NCI-H146 treated with DMSO at 0.1 percent for 48 hours (cell line): Measurements from ENCODE around the gene SLC5A8.

Source experiments
- DNase-seq: peaks from one replicate; lab custom pipeline; 2025; ENCODE audit not compliant: unreplicated experiment; lab: John Stamatoyannopoulos, UW

The SLC5A8 gene, protein sequence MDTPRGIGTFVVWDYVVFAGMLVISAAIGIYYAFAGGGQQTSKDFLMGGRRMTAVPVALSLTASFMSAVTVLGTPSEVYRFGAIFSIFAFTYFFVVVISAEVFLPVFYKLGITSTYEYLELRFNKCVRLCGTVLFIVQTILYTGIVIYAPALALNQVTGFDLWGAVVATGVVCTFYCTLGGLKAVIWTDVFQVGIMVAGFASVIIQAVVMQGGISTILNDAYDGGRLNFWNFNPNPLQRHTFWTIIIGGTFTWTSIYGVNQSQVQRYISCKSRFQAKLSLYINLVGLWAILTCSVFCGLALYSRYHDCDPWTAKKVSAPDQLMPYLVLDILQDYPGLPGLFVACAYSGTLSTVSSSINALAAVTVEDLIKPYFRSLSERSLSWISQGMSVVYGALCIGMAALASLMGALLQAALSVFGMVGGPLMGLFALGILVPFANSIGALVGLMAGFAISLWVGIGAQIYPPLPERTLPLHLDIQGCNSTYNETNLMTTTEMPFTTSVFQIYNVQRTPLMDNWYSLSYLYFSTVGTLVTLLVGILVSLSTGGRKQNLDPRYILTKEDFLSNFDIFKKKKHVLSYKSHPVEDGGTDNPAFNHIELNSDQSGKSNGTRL

DNA sequence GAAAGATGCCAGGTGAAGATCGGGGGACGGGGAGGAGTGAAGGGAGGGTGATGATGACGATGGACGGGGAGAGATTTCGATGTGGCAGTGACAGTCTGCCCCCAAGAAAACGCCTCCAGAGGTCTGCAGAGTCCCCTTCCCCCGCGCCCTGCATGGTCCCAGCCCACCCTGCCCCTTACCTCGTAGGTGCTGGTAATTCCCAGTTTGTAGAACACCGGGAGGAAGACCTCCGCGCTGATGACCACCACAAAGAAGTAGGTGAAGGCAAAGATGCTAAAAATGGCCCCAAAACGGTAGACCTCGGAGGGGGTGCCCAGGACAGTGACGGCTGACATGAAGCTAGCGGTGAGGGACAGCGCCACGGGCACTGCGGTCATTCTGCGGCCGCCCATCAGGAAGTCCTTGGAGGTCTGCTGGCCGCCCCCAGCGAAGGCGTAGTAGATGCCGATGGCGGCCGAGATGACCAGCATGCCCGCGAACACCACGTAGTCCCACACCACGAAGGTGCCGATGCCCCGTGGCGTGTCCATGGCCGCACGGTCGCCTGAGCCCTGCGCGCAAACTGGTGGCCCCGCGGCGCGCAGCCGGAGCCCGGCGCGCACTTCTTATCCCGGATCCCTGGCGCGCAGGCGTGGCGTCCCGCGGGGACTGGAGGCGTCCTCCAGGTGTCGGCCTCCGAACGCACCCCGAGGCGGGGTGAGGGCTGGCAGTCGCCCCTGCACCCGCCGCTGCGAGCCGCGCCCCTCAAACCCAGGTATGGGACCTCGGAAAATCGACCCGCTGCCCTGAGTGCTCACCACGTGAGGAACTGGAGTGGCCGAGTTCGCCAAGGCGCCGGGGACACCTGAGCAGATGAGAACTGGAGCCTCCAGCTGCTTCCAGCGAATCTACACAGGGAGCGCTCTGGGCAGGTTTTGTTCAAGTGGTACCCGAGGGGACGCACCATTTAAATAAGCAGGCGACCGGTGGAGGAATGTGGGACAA, at the start of gene SLC5A8:
TSS of gene SLC5A8 (minus strand) at position 920 of the 984 bp plus-strand sequence. CDS start at position 530, 390 bp downstream.
- DNase-seq, result peak; percentile 16

DNA sequence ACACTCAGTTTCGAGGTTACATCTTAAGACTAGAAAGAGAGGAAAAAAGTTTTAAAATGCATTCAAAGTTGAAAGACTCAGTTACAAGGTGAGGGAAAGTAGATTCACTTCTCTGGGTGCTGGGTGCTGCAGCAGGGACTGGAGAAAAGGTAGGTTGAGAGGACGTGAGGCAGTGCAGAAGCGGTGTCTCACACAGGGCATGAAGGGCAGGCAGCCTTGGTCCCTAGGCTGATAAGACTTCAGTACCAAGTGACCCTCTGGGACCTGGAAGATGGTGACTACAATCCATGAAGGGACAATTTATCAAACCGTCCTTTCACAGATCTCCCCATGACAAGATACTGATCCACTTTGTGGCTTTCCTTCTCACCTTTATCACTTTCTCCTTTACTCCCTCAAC, 47.3 kb upstream of the SLC5A8 start:
- DNase-seq, result no peak

DNA sequence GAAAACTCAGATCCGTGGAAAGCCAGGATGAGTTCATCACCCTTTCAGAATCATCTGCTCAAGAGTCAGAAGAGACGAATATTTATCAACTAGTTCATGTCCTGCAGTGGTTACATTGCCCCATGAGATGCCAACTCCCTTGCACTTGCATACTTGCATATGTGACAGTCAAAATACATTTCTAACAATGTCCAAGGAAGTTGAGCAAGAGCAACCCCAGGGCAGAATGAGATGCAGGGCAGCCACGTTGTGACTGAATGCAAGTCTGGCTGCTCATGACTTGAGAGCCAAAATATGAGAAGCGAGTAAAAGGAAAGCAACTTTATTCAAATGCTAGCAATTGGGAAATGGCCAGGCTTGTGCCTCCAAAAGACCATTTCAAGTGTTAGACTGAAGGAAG, 46.2 kb upstream of the SLC5A8 start:
- DNase-seq, result no peak

DNA sequence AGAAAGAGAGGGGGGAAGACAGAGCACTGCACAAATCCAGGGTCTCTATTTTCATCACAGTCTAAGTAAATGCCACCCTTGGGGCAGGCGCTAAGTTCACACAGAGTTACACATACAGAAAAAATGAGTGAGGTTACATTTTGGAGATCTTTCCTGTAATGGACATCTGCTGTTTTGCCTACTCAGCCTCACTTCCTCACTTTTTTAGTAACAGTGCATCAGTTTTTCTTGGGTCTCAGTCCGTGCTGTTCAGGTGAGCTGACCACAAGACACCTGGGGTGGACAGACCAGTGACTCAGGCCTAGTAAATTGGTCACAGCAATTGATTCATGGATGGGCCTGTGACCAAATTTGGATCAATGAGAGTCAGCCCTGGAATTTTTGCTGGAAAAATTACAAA, 33.6 kb upstream of the SLC5A8 start:
- no peak for DNase-seq

DNA sequence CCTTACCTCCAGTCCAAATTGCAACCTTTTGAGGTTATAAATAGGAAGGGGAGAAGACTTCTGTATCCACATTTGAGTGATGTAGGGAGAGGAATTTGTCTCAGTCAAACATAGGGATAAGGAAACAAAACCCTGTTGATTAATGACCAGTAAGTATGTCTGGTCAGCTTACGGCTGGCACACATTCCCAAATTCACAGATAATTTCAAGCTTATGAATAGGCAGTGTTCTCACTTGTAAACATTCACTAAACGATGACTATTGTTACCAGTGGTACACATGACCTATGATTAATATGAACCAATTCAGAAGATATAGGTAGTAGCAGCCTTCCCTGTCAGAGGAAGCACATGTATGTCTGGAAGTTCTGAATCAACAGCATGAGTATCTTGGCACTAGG, 33.0 kb upstream of the SLC5A8 start:
- DNase-seq, result no peak

DNA sequence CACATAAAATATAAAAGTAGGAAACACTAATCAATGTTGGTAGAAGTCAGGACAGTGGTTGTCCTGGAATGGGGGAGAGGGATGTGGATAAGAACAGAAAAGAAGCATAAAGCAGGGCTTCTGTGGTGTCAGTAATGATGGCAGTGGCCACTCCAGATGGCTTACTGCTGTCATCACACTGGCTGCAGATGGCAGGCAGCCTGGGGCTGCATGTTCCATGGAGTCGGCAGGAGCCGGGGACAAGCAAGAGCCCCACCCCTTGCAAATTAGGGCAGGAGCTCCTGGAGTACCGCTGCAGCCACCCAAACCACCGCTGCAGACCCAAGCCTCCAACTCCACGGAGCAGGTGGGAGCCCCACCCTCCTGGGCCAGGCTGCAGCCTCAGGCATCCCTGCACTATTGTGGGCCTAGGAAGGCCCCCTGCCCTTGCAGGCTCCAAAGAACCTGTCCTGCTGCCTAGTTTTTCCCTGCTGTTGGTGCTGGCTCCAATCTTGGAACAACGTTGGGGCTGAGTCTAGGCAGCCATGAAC, 28.8 kb upstream of the SLC5A8 start:
- no peak for DNase-seq

DNA sequence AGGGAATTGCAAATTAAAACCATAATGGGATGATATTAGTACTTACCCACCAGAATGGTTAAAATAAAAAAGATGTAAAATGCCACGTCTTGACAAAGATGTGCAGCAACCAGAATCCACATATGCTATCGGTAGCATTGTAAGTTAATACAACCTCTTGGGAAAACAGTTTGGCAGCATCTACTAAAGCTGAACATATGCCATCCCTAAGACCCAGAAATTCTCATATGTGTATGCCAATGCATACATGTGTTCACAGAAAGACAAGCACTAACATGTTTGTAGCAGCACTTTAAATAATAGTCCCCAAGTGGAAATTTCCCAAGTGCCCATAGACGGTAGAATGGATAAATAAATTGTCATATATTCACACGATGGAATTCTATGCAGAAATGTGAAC, 28.3 kb upstream of the SLC5A8 start:
- DNase-seq, result no peak

DNA sequence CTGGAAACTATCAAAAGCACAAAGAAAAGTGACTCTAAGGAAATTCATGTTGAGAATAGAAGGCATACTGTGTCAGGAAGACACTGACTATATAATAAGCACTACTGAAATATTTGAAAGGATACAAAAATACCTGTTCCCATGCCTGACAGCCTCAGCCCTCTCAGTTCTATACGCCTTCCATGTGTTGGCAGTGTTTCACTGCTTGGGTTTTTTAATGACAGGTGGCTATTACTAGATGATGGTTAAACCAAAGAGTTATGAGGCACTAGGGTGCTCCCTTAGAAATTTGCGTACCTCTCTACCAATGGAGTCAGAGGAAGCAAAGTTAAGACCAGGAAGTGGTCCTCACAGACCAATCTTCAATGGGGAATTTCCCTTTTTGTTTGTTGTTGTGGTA, 25.6 kb upstream of the SLC5A8 start:
- DNase-seq, result no peak

DNA sequence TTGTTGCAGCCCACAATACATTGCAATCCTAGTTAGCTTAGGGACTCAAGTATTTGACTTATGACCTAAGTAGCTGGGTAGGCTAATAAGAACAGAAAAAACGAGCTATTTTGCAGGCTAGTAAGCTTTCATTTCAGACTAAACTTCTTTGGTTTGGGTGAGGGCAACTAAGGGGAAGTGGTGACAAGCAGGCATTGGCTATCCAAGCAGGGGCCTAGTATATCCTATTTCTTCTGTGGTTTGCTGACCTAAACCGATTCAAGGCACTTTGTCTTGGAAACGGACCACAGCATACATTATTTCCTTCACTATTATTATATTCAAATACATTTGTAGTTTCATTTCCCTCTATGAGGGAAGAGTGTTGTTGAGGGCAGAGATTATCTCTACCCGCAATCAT, 21.6 kb upstream of the SLC5A8 start:
- DNase-seq, result no peak

DNA sequence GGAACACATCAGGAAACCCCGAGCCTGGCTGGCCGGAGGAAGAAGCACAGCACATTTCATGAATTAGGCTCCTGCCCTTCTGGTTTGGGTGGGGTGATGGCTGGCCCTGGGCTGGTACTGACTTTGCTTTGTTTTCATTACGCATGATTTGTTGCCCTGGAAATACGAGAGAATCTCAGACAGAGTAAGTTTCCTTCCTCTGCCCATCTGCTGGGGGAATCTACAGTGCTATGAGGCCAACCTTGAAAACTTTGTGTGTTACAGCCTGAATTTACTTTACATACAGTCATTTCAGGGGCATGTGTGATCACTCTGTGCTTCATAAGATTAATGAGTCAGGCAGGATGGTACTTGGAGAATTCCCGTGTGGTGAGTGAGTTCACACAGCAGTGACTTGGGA, 20.5 kb upstream of the SLC5A8 start:
- DNase-seq, result no peak

DNA sequence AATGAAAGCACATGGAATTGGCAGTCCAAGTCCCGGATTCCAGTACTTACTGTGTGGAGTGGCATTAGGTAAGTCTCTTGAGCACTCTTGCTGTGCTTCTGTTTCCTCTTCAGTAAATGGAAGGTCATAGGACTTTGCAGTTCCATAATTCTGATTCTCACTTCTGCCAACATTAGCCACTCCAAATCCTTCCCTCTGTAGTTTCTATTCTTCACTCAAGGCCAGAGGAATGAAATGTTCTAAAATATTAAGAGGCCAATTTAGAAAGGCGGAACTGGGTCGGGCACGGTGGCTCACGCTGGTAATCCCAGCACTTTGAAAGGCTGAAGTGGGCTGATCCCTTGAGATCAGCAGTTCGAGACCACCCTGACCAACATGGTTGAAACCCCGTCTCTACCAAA, 19.8 kb upstream of the SLC5A8 start:
- no peak for DNase-seq

DNA sequence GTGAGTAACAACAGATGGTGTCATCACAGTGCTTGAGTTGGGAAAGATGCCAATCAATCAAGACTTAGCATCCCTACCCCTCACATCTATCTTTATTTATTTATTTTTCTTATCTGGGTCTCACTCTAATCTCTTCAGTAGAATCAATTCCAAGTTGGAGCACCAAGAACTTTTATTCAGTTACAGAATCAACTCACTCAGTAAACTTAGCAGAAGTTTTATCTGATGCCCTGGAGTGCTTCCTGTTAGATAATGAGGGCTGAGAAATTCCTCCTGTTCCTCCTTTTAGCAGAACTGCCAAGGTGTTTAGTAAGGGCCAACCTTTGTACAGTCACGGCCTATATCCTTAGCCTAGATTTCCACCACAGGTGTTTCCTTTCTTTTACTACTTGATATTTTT, 11.3 kb upstream of the SLC5A8 start:
- no peak for DNase-seq

DNA sequence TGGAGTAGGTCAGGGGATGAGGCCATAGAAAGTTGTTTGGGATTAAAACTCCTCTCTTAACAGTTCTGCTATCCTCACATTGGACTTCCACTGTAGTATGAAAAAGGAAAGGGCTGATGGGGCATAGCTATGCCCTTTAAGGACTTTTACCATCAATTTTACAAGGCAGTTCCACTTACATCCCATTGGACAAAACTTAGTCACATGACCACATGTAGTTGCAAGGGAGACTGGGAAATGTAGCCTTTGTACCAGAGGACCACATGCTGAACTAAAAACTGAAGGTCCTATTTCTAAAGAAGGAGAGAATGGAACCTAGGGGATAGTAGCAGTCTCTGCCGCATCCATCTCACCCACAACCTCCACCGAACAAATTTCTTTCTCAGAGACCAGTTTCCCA, 6.8 kb upstream of the SLC5A8 start:
- no peak for DNase-seq

DNA sequence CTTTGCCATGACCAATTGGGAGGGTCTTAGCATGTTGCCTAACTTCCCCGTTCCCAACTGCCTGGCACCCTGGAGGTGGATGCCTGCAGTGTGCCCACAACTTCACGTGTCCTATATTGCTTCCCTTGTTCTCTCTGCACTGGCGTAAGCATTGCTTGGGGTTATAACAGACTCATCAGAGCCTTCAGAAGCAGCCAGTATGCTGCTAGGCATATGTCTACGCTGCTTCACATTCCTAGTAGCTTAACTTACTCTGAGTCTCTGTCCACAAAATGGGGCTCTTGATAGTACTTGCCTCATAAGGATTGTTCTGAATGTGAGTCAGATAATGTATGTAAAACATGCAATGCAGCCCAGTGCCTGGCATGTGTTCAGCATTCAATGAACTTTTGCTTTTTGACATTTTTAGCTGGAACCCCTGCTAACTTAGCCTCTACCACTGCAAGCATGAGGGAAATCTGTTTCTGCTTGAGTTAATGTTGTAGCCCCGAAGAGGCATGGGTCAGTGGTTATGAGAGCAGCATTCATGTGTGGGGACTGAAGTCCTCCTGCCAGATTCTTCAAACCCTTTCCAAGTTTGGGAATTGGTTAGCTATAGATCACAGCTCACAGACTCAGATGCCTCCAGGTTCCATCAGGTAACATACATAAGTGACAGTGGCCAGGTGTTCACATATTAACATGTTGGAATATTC, 2.8 kb downstream of the SLC5A8 start:
- no peak for DNase-seq

DNA sequence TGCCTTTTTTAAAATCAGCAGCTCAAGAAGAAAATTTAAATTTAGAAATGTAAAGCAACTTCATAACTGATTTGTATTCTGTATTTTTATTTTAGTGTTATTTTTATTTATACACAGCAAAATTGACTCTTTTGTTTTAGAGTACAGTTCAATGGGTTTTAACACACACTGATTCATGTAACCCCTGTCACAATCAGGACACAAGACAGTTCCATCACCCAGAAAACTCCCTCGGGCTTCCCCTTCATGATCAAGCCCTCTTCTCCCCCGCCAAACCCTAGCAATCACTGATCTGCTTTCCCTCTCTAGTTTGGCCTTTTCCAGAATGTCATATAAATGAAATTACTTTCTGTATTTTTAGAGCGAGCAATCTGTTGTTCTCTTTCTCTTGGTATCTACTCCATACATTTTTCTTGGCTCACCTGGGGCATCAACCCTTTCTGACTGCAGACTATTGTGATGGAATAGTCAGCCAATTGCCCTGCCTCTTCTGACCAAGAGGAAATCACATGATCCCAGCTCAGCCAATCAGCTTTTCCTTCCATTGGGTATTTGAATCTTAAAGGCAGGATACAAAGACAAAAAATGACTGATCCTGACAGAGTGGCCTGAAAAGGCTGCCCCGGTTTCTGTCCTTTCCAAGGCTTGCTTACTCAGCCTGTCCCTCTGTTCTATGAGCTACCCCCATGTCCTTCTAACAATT, 5.3 kb downstream of the SLC5A8 start:
- DNase-seq, result no peak

DNA sequence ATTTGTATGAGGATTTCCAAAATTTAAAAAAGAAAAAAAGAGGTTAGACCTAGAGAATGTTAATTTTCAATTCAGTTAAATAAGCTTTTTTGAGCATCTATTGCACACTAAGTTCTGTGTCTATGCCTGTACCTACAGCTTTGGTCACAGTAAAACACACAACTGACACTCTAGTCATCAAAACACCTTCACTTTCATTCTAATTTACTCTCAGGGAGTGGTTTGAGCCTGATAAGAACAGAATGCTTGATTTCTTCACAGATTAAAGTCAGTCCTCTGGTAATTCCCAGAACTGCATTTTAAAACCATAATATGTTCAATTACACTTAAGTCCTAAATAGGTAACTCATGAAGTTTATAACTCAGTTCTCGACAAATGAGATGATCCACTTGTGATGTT, 9.2 kb downstream of the SLC5A8 start:
- no peak for DNase-seq

DNA sequence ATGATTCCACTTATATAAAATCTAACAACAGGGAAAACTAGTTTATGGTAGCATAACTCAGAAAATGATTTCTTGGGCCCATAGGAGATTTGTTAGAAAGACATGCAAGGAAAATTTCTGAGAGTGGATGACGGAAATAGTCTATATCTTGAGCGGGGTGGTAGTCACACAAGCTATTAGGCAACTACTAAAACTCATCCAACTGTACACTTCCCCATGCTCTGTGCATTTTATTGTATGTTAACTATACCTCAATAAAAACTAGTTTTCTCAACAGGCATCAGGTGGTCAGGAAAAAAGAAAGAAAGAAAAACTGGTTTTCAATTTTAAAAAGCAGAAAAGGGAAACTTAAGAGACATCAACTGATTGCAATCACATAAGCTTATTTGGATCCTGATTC, 9.9 kb downstream of the SLC5A8 start:
- no peak for DNase-seq

DNA sequence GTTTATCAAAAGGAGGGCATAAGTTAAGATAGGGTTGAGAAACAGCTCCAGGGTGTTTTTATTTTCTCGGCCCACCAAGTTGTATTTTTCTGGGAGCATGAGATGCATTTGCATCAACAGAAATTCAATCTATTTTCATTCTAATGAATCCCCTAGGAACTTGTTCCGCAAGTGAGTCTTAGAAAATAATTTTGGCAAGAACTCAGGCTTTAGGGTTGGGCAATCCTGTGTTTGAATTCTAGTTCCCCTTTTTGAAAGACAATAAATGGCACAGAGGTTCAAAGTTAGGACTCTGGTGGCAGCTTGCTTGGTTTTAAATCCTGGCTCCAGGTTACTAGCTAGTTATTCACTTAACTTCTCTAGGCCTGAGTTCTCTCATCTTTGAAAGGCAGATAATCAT, 23.7 kb downstream of the SLC5A8 start:
- no peak for DNase-seq

DNA sequence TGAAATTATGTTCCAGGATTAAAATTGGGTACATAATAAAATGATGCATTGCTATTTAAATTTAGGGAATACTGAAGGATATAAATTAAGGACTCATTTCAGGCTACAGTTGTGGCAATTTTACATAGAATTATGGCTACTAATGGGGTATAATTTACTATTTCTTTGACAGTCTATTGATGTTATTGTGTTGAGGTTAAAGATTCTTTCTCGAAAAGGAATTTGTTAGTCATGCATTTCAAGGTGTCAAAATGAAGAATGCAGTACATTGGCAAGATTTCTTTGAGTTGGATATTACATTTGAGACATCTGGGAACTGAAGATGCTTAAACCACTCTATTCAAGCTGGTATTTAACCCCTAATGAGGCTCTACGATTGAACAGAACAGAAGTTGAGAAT, 28.3 kb downstream of the SLC5A8 start:
- no peak for DNase-seq

DNA sequence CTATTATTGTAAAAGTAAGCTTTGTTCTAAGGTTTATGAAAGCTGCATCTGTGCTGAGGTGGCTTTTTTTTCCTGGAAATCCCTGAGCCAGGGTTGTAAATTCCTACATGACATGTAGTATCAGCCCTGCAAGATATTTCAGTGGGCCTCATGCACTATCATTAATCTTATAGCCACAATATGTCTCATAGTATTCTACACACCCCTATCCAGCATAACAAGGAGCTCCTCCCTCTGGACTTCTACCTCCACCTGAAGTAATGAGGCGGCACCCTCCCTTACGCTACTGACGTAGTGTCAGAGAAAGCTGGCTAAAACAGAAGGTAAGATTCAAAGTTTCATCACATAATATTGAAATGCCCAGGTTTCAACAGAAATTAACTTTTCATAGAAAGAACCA, 35.5 kb downstream of the SLC5A8 start:
- DNase-seq, result no peak
